MM.1S (cell line): ENCODE measurements around the gene ADNP.

Source experiments
- DNase-seq: peaks from one replicate; pipeline ENCODE4 v3.0.0-alpha.2; 2015
- H2AFZ ChIP-seq: fragments of 300-600 bp; sonication (generic); 2 replicates; pipeline ENCODE4 v1.6.0; 2016; ENCODE audit warnings: antibody characterized with exemption, low read length
- H3F3A ChIP-seq: fragments of 300-600 bp; sonication (generic); 2 replicates; pipeline ENCODE4 v1.6.1; 2016; ENCODE audit warnings: mild to moderate bottlenecking, antibody characterized with exemption, low read length, moderate library complexity, mixed read lengths; ENCODE audit not compliant: insufficient read depth
- H3K27ac ChIP-seq: fragments of 300-600 bp; sonication (generic); 2 replicates; pipeline ENCODE4 v1.5.1; 2016; ENCODE audit warnings: mild to moderate bottlenecking, low read length
- H3K27me3 ChIP-seq: fragments of 300-600 bp; sonication (generic); replicated peaks from 2 replicates; pipeline ENCODE4 v1.6.0; 2016; ENCODE audit warnings: low read length; ENCODE audit not compliant: insufficient read depth
- H3K36me3 ChIP-seq: fragments of 300-600 bp; sonication (generic); replicated peaks from 2 replicates; pipeline ENCODE4 v1.6.1; 2016; ENCODE audit warnings: mild to moderate bottlenecking, low read length, mixed read lengths; ENCODE audit not compliant: insufficient read depth
- H3K4me1 ChIP-seq: fragments of 300-600 bp; sonication (generic); 2 replicates; pipeline ENCODE4 v1.6.1; 2016; ENCODE audit warnings: low read length, mixed read lengths
- H3K4me2 ChIP-seq: fragments of 300-600 bp; sonication (generic); 2 replicates; pipeline ENCODE4 v1.6.0; 2016; ENCODE audit warnings: low read depth, low read length
- H3K4me3 ChIP-seq: fragments of 300-600 bp; sonication (generic); 2 replicates; pipeline ENCODE4 v1.5.1; 2016; ENCODE audit warnings: low read length, mixed read lengths
- H3K79me2 ChIP-seq: fragments of 300-600 bp; sonication (generic); 2 replicates; pipeline ENCODE4 v1.6.1; 2016; ENCODE audit warnings: mixed run types, low read length, mixed read lengths
- H3K9ac ChIP-seq: fragments of 300-600 bp; sonication (generic); 2 replicates; pipeline ENCODE4 v1.6.1; 2016; ENCODE audit warnings: low read length, mixed read lengths
- H3K9me2 ChIP-seq: fragments of 300-600 bp; sonication (generic); replicated peaks from 2 replicates; pipeline ENCODE4 v1.6.1; 2016; ENCODE audit warnings: mild to moderate bottlenecking, low read length, mixed read lengths; ENCODE audit not compliant: insufficient read depth
- H3K9me3 ChIP-seq: fragments of 300-600 bp; sonication (generic); replicated peaks from 2 replicates; pipeline ENCODE4 v1.6.1; 2016; ENCODE audit warnings: mild to moderate bottlenecking, low read length, mixed read lengths; ENCODE audit not compliant: insufficient read depth
- H4K20me1 ChIP-seq: fragments of 300-600 bp; sonication (generic); 2 replicates; pipeline ENCODE4 v1.6.1; 2016; ENCODE audit warnings: mild to moderate bottlenecking, low read length, moderate library complexity, mixed read lengths; ENCODE audit not compliant: insufficient read depth
- EZH2 ChIP-seq: fragments of 300-600 bp; sonication (generic); optimal IDR thresholded peaks from 2 replicates; pipeline ENCODE3; 2017; ENCODE audit warnings: low read depth, mild to moderate bottlenecking, antibody characterized with exemption, low read length, mixed read lengths
- EZH2phosphoT487 ChIP-seq: fragments of 300-600 bp; sonication (generic); IDR thresholded peaks from 2 replicates; pipeline ENCODE4 v1.6.1; 2018; ENCODE audit warnings: antibody characterized with exemption, low read length
- TF ChIP-seq, protein P1 (sequence below): fragments of 300-600 bp; sonication (generic); IDR thresholded peaks from 2 replicates; pipeline ENCODE4 v1.5.1; 2016; ENCODE audit warnings: antibody characterized with exemption, low read length, mixed read lengths

The ADNP gene

DNA sequence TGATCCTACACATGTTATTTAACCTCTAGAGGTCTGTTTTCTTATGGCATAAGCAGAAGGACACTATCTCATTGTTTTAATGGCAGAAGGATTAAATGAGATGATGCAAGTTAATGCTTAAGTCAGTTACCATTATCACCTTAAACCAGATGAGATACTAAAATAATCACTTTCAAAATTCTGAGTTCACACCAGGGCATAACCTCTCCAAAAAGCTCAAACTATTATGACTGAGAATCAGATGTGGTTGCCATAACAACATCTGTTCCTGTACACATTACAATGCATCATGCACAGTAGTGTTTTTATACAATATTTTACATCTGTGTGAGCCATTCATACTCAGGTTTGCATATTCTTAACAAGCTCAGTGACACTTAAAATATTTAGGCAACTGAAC, 10.2 kb downstream of the ADNP start:
- no peak for DNase-seq
- Histone ChIP-seq H3K36me3 (peaks cover 10% of the 10 kb centered on the region; the same call in 1 of the 2 replicates), H3K9ac (no peak overlapping the region), H3K79me2 (peaks cover 100% of the 10 kb centered on the region), H3K9me2 (no peaks in the 10 kb centered on the region), H3K4me3 (no peak overlapping the region), H3K4me1 (peaks cover 11% of the 10 kb centered on the region), H4K20me1 (peaks cover 78% of the 10 kb centered on the region), H3F3A (no peaks in the 10 kb centered on the region), H3K9me3 (no peaks in the 10 kb centered on the region), H3K4me2 (no peak overlapping the region), H2AFZ (no peak overlapping the region), H3K27me3 (no peaks in the 10 kb centered on the region), H3K27ac (no peak overlapping the region)
- TF ChIP-seq, protein P1, sequence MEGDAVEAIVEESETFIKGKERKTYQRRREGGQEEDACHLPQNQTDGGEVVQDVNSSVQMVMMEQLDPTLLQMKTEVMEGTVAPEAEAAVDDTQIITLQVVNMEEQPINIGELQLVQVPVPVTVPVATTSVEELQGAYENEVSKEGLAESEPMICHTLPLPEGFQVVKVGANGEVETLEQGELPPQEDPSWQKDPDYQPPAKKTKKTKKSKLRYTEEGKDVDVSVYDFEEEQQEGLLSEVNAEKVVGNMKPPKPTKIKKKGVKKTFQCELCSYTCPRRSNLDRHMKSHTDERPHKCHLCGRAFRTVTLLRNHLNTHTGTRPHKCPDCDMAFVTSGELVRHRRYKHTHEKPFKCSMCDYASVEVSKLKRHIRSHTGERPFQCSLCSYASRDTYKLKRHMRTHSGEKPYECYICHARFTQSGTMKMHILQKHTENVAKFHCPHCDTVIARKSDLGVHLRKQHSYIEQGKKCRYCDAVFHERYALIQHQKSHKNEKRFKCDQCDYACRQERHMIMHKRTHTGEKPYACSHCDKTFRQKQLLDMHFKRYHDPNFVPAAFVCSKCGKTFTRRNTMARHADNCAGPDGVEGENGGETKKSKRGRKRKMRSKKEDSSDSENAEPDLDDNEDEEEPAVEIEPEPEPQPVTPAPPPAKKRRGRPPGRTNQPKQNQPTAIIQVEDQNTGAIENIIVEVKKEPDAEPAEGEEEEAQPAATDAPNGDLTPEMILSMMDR, result no peak
- TF ChIP-seq EZH2 (no peak), EZH2phosphoT487 (no peak)

DNA sequence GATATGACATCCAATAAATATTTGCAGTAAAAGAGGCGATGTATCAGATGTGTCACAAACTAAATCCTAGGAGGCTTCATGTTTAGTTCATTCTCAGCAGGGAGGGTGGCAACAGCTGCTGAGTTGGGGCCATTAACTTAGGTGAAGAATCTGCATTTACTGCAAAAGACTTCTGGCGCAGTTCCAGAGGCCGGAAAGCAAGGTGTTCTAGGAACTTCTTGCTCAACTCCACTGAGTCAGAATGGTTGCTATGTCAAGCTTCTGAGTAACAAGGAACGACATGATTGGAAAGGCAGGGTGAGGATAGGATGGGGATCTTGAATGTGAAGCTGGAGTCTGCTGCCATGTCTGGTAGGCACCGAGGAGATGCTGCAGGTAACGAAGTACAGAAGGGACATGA, 11.7 kb downstream of the ADNP start:
- DNase-seq, result no peak
- no peak overlapping the region for H3K9ac ChIP-seq
- H3K27me3 ChIP-seq, result no peaks in the 10 kb centered on the region
- H3K36me3 ChIP-seq, result peaks cover 16% of the 10 kb centered on the region
- peaks cover 11% of the 10 kb centered on the region for H3K4me1 ChIP-seq
- TF ChIP-seq EZH2 (no peak), EZH2phosphoT487 (no peak)
- TF ChIP-seq, protein P1, result no peak
- no peaks in the 10 kb centered on the region for H3F3A ChIP-seq
- no peak overlapping the region for H3K4me3 ChIP-seq
- H3K9me2 ChIP-seq, result no peaks in the 10 kb centered on the region
- H3K9me3 ChIP-seq, result no peaks in the 10 kb centered on the region
- no peak overlapping the region for H2AFZ ChIP-seq
- peaks cover 78% of the 10 kb centered on the region for H4K20me1 ChIP-seq
- H3K79me2 ChIP-seq, result peaks cover 100% of the 10 kb centered on the region
- H3K4me2 ChIP-seq, result no peak overlapping the region
- no peak overlapping the region for H3K27ac ChIP-seq

GRCh38 chr20:50918403-50918802, 12.8 kb downstream of the ADNP start:
- H3K9me2 ChIP-seq, result no peaks in the 10 kb centered on the region
- H3K79me2 ChIP-seq, result peaks cover 100% of the 10 kb centered on the region
- TF ChIP-seq EZH2phosphoT487 (no peak), EZH2 (no peak)
- TF ChIP-seq, protein P1, result no peak
- H3K4me1 ChIP-seq, result peaks cover 11% of the 10 kb centered on the region
- H3K27me3 ChIP-seq, result no peaks in the 10 kb centered on the region
- H3K36me3 ChIP-seq, result peaks cover 19% of the 10 kb centered on the region
- no peaks in the 10 kb centered on the region for H3K9me3 ChIP-seq
- no peak overlapping the region for H3K4me3 ChIP-seq
- H4K20me1 ChIP-seq, result peaks cover 78% of the 10 kb centered on the region
- no peak for DNase-seq
- no peak overlapping the region for H3K4me2 ChIP-seq
- 0 out of 2 replicates have a peak, but pooled peaks cover 8% of the 10 kb centered on the region for H3F3A ChIP-seq
- H2AFZ ChIP-seq, result no peak overlapping the region
- no peak overlapping the region for H3K9ac ChIP-seq
- H3K27ac ChIP-seq, result no peak overlapping the region
